Kidney glomerular epithelial cell (primary cell): ENCODE measurements around the gene LYRM7.
"Not testable (repeated sequence)": the region's sequence is repeated elsewhere in the genome, so short reads cannot be mapped to it uniquely, and the experiment has no call there.

Source experiments
- DNase-seq: peaks from one replicate; lab custom pipeline; 2025; lab: John Stamatoyannopoulos, UW

LYRM7 gene

DNA sequence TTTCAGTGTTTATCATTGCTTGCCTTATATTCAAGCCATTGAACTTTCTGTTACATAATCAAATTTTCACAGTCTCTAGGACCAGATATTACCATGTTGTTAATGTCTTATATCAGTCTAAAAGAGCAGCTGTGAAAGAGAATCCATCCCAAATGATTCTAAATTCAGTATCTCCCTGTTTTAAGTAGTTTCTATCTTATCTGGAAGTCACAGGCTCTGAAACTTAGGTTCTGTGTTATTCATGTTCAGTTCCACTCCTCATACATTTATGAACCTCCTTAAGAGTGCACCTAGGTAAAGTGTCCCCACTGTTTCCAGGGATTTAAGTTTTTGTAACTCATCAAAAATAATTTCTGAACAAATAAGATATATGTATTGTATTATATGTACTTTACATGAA lies 9.7 kb downstream of the LYRM7 start:
- no peak for DNase-seq

GRCh38 chr5:131182839-131183238 lies 12.1 kb downstream of the LYRM7 start:
- no peak for DNase-seq

DNA sequence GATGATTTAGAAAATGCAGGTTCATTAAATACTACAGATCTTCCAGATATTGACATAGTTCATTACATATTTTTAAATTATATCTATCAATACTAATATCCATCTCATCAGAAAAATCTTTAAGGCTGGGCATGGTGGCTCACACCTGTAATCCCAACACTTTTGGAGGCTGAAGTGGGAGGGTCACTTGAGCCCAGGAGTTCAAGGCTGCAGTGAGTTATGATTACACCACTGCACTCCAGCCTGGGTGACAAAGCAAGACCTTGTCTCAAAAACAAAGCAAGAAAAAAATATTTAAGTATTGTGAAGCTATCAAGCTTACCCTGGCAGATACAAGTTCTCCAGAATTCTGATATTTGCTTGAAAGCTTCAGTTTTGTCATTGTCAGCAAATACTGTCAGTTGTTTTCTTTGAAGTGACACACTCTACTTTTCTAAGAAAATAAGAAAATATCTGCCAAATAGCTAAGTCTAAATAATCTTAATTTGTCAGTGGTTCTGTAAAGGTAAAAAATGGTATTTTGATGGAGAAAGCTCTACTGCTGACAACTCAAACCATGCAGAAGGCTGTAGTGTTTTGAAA lies 14.9 kb downstream of the LYRM7 start:
- no peak for DNase-seq

- no peak for DNase-seq
These were observed 16.0 kb downstream of the LYRM7 start for GRCh38 chr5:131186561-131187256.

GRCh38 chr5:131193106-131193505 lies 22.4 kb downstream of the LYRM7 start:
- no peak for DNase-seq

DNA sequence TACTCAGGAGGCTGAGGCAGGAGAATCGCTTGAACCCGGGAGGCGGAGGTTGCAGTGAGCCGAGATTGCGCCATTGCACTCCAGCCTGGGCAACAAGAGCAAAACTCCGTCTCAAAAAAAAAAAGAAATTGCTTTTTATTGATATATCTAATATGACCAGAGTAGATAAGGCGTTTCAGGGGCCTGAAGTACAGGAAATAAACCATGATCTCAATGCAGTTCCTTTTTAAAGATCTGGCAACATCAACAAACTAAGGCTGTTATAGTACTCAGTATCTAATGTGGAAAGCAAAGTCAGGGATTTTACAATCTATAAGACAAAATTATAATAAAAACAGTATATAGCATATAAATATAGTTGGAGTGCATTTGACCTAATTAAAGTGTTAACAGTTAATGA lies 23.2 kb downstream of the LYRM7 start:
- DNase-seq, result not testable (repeated sequence)

DNA sequence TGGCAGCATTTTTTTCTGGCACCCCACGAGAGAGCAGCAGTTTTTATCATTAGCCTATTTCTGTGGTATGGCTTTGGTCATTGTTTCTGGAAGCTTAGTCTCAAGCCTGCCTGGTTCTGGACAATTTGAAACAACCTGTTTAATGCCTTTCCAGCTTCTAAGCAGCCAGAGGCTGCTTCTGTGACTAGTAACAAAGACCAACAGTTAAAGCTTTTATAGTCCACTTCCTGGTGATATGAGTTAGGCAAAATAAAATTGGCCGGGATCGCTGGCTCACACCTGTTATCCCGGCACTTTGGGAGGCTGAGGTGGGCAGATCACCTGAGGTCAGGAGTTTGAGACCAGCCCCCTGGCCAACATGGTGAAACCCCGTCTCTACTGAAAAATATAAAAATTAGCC lies 24.0 kb downstream of the LYRM7 start:
- no peak for DNase-seq

GRCh38 chr5:131195696-131196095 lies 25.0 kb downstream of the LYRM7 start:
- no peak for DNase-seq

DNA sequence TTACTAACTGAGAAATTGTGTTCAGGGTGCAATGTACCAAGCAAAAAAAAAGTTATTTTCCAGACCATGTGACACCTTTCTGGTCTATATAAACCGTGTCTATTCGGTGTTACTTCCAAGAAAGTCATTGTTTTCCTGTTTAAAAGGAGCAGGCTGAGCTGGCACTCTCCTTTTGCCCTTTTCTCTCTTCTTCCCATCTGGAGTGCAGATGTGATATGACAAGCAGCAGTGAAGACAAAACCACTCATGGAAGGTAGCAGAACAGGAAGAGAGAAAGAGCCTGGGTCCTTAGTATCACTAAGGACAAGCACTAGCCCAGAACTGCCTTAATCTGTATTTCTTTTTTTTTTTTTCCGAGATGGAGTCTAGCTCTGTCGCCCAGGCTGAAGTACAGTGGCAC lies 25.6 kb downstream of the LYRM7 start:
- DNase-seq, result no peak

DNA sequence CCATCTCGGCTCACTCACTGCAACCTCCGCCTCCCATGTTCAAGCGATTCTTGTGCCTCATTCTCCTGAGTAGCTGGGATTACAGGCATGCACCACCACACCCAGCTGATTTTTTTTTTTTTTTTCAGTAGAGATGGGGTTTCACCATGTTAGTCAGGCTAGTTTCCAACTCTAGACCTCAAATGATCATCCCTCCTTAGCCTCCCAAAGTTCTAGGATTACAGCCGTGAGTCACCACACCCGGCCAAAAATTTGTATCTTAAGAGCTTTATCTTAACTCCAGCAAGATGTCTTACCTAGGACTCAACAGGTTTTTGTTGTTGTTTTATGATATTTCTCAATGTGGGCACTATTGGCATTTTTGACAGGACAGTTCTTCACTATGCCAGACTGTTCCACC lies 27.9 kb downstream of the LYRM7 start:
- no peak for DNase-seq

- DNase-seq, result no peak
These were observed 29.8 kb downstream of the LYRM7 start for GRCh38 chr5:131200560-131200959.

DNA sequence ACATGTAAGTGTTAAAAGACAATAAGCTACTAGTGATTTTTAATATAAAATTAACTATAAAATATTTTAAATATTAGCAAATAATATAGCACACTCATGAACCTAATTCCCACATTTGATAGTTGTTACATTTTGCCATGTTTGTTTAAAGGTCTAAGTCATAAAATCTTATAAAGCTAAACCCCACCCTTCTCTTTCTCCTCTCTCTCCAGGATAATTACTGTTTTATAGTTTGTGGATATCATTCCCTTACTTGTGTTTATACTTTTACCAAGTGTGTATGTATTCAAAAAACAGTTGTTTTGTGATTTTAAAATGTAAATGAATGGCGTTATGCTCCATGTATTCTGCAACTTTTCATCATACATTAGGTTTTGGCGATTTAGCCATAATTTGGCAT lies 34.2 kb downstream of the LYRM7 start:
- DNase-seq, result no peak

DNA sequence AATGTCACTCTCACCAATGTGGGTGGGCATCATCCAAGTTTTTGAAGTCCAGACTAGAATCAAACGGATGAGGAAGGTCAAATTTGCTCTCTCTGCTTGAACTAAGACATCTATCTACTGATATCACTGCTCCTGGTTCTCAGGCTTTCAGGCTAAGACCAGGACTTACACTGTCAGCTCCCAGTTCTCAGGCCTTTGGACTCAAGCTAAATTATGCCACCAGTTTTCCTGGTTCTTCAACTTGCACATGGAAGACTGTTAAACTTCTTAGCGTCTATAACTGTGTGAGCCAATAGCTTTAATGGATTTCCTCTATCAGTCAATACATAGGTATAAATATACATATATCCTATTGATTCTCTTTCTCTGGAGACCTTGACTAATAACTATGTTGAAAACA lies 35.3 kb downstream of the LYRM7 start:
- DNase-seq, result no peak

GRCh38 chr5:131206772-131207171 lies 36.0 kb downstream of the LYRM7 start:
- no peak for DNase-seq

GRCh38 chr5:131209175-131209505 lies 38.4 kb downstream of the LYRM7 start:
- no peak for DNase-seq

GRCh38 chr5:131209506-131210150 lies 38.9 kb downstream of the LYRM7 start:
- no peak for DNase-seq

GRCh38 chr5:131210151-131210510 lies 39.4 kb downstream of the LYRM7 start:
- no peak for DNase-seq

- DNase-seq, result no peak
These were observed 40.9 kb downstream of the LYRM7 start for GRCh38 chr5:131211669-131212068.

- no peak for DNase-seq
These were observed 41.8 kb downstream of the LYRM7 start for GRCh38 chr5:131212471-131213021.

- no peak for DNase-seq
These were observed 44.0 kb downstream of the LYRM7 start for GRCh38 chr5:131214609-131215227.

DNA sequence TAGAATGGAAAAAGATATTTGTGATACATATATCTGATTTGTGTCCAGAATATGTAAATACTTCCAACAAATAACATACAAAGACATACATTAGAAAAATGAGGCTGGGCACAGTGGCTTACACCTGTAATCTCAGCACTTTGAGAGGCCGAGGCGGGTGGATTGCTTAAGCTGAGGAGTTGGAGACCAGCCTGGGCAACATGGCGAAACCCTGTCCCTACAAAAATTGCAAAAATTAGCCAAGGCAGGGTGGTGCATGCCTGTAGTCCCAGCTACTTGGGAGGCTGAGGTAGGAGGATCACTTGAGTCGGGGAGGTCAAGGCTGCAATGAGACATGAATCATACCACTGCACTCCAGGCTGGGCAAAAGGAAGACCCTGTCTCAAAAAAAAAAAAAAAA lies 47.0 kb downstream of the LYRM7 start:
- DNase-seq, result no peak

DNA sequence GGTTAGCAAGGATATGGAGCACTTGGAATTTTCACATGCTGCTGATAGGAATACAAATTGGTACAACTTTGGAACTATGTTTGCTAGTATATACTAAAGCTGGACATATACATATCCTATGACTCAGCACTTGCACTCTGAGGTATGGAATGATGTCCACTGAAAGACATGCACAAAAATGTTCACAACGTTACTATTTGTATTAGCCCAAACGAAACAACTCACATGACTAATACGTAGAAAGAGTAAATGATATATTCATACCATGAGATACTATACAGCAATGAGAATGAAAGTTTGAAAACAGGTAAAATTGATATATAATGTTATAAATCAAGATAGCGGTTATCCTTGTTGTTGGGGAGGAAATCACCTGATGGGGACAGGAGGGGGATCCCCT lies 47.6 kb downstream of the LYRM7 start:
- no peak for DNase-seq

GRCh38 chr5:131220566-131220965 lies 49.8 kb downstream of the LYRM7 start:
- DNase-seq, result no peak
